HG03175 (cell line): ENCODE results near the gene C1orf87.
A peak's percentile ranks its signal among the peaks of the same experiment; 100 is the strongest.
"Not testable (repeated sequence)": the region's sequence is repeated elsewhere in the genome, so short reads cannot be mapped to it uniquely, and the experiment has no call there.

Source experiments
- ATAC-seq: cut with Tn5 transposase; IDR thresholded peaks from one replicate; pipeline ENCODE4 v1.9.1; 2021; ENCODE audit warnings: mild to moderate bottlenecking, moderate library complexity; ENCODE audit not compliant: unreplicated experiment

C1orf87 gene

GRCh38 chr1:59997479-59998115 is 76.0 kb downstream of the C1orf87 start:
- no peak for ATAC-seq

GRCh38 chr1:59994302-59995198 is 79.0 kb downstream of the C1orf87 start:
- no peak for ATAC-seq

GRCh38 chr1:59992040-59992820 is 81.3 kb downstream of the C1orf87 start:
- ATAC-seq = no peak

- no peak for ATAC-seq
Measured at GRCh38 chr1:59990470-59990869, 83.1 kb downstream of the C1orf87 start.

- ATAC-seq = no peak
Measured at GRCh38 chr1:59986516-59987310, 86.9 kb downstream of the C1orf87 start.

- no peak for ATAC-seq
Measured at GRCh38 chr1:59985911-59986515, 87.6 kb downstream of the C1orf87 start.

GRCh38 chr1:59979666-59980065 is 93.9 kb downstream of the C1orf87 start:
- no peak for ATAC-seq

- no peak for ATAC-seq
Measured at GRCh38 chr1:59978511-59978910, 95.1 kb downstream of the C1orf87 start.

GRCh38 chr1:59978026-59978425 is 95.5 kb downstream of the C1orf87 start:
- ATAC-seq = no peak

GRCh38 chr1:59977075-59977410 is 96.5 kb downstream of the C1orf87 start:
- ATAC-seq = no peak

- ATAC-seq = peak; percentile 68
Measured at GRCh38 chr1:59976194-59977074, 97.1 kb downstream of the C1orf87 start.

GRCh38 chr1:59973719-59974118 is 99.9 kb downstream of the C1orf87 start:
- no peak for ATAC-seq

- ATAC-seq = no peak
Measured at GRCh38 chr1:59972216-59972927, 101.2 kb downstream of the C1orf87 start.

- peak; percentile 63 for ATAC-seq
Measured at GRCh38 chr1:59971464-59971911, 102.1 kb downstream of the C1orf87 start.

- not testable (repeated sequence) for ATAC-seq
Measured at GRCh38 chr1:59969542-59970175, 103.9 kb downstream of the C1orf87 start.

- ATAC-seq = not testable (repeated sequence)
Measured at GRCh38 chr1:59968746-59969145, 104.8 kb downstream of the C1orf87 start.

GRCh38 chr1:59967780-59968179 is 105.8 kb downstream of the C1orf87 start:
- no peak for ATAC-seq

GRCh38 chr1:59967141-59967697 is 106.4 kb downstream of the C1orf87 start:
- ATAC-seq = no peak
